K562 (cell line): ENCODE measurements around the gene PRKAR2B.
A peak's percentile ranks its signal among the peaks of the same experiment; 100 is the strongest.

Experiments
- CBX1 ChIP-seq: sonication (generic); IDR thresholded peaks from 2 replicates; pipeline ENCODE4 v1.6.1; 2016; ENCODE audit warnings: antibody characterized with exemption, low read depth, mild to moderate bottlenecking
- FOXA1 ChIP-seq: fragments of 450-650 bp; IDR thresholded peaks from 2 replicates; pipeline ENCODE4 v1.6.1; 2016; ENCODE audit warnings: mild to moderate bottlenecking, borderline replicate concordance
- HDAC2 ChIP-seq: fragments of 450-650 bp; IDR thresholded peaks from 2 replicates; pipeline ENCODE4 v1.6.1; 2016; ENCODE audit warnings: mild to moderate bottlenecking
- HNRNPUL1 ChIP-seq: fragments of 200-400 bp; formaldehyde crosslinking; IDR thresholded peaks from 2 replicates; pipeline ENCODE4 v1.6.1; 2017; ENCODE audit warnings: low read length
- MYC ChIP-seq, 2 experiments: fragments of 250-450 bp in 1 of 2; sonication (Bioruptor Pico) in 1 of 2; IDR thresholded peaks; 2 replicates each; pipeline versions ENCODE4 v1.5.1 to v1.6.1; 2012 to 2021; ENCODE audit warnings: low read depth in 2 of 2, borderline replicate concordance in 1 of 2, improper control_type of control experiment in 1 of 2, low read length in 1 of 2, mild to moderate bottlenecking in 1 of 2, moderate library complexity in 1 of 2
- NR2C2 ChIP-seq, 2 experiments: fragments of 200-800 bp in 1 of 2; sonication (Bioruptor generic) in 1 of 2; sonication (generic) in 1 of 2; formaldehyde crosslinking in 1 of 2; IDR thresholded peaks; 2 replicates each; pipeline versions ENCODE4 v1.6.1 to v1.8.0; 2016 to 2022; ENCODE audit warnings: mild to moderate bottlenecking in 1 of 2, missing compliant biosample characterization in 1 of 2, missing genetic modification characterization in 1 of 2, missing genetic modification reagents in 1 of 2
- POLR2G ChIP-seq: fragments of 200-400 bp; formaldehyde crosslinking; IDR thresholded peaks from 2 replicates; pipeline ENCODE4 v1.6.1; 2017; ENCODE audit warnings: low read depth, mild to moderate bottlenecking, antibody characterized with exemption, low read length, moderate library complexity
- SNIP1 ChIP-seq: fragments of 450-650 bp; IDR thresholded peaks from 2 replicates; pipeline ENCODE4 v1.7.1; 2017; ENCODE audit warnings: low read depth, mild to moderate bottlenecking
- ZBTB1 ChIP-seq: sonication (generic); formaldehyde crosslinking; IDR thresholded peaks from 2 replicates; pipeline ENCODE4 v1.8.1; 2023; ENCODE audit warnings: missing genetic modification reagents, low read depth, mild to moderate bottlenecking, borderline replicate concordance
- TF ChIP-seq, protein P1 (sequence below), 3 experiments: IDR thresholded peaks in 2 of 3; conservative IDR thresholded peaks in 1 of 3; 2 replicates each; pipeline ENCODE4 v1.5.1; 2011 to 2012; ENCODE audit warnings: low read length in 3 of 3, mild to moderate bottlenecking in 3 of 3, control low read depth in 2 of 3, improper control_type of control experiment in 1 of 3, inconsistent platforms in 1 of 3, low read depth in 1 of 3, mixed read lengths in 1 of 3, moderate library complexity in 1 of 3; ENCODE audit not compliant: insufficient read depth in 2 of 3
- TF ChIP-seq, protein P2 (sequence below): sonication (generic); formaldehyde crosslinking; IDR thresholded peaks from 2 replicates; pipeline ENCODE4 v1.8.1; 2022; ENCODE audit warnings: missing genetic modification reagents
- TF ChIP-seq, protein P3 (sequence below): conservative IDR thresholded peaks from 2 replicates; pipeline ENCODE4 v1.6.1; 2011; ENCODE audit warnings: low read depth, mild to moderate bottlenecking, low read length; ENCODE audit not compliant: control insufficient read depth
- TF ChIP-seq, protein P4 (sequence below): fragments of 200-800 bp; sonication (Bioruptor generic); IDR thresholded peaks from 2 replicates; pipeline ENCODE4 v1.6.1; 2017; ENCODE audit warnings: missing genetic modification characterization, missing compliant biosample characterization

DNA sequence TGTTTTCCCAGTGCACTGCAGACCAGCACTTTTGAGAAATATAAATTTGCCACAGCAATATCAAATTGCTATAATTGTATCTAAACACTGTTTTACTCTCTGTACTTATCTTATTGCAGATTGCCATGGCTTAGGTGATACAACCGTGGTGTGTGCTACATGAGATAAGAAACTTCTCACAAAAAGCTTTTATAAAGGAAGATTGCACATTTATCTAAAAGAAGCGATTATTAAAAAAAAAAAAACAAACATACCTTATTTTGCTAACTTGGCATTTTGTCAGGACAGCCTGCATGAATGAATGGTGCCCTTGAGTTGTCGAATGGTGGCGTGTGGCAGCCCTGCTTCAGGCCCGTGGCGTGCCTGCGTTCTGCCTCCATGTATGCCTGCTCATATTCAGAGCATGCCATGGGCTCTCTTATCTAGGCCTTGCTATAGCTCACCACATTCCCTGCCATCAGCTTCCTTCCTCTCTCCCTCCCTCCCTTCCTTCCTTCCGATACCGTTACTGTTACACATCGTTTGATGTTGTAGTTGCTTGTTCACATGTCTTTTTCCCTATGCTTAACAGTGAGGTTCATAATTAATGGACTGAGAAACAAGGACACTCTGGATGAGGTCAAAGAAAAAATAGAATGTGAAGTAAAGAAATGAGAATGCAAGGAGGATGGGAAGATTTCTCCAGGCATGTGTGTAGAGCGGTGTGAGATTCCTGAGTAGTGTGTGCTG lies 34.9 kb downstream of the PRKAR2B start:
- no peak for TF ChIP-seq ZBTB1 (CRISPR knock-in tag)
- TF ChIP-seq POLR2G = peak; percentile 42; the same call in 1 of the 2 replicates
- TF ChIP-seq, protein P1, sequence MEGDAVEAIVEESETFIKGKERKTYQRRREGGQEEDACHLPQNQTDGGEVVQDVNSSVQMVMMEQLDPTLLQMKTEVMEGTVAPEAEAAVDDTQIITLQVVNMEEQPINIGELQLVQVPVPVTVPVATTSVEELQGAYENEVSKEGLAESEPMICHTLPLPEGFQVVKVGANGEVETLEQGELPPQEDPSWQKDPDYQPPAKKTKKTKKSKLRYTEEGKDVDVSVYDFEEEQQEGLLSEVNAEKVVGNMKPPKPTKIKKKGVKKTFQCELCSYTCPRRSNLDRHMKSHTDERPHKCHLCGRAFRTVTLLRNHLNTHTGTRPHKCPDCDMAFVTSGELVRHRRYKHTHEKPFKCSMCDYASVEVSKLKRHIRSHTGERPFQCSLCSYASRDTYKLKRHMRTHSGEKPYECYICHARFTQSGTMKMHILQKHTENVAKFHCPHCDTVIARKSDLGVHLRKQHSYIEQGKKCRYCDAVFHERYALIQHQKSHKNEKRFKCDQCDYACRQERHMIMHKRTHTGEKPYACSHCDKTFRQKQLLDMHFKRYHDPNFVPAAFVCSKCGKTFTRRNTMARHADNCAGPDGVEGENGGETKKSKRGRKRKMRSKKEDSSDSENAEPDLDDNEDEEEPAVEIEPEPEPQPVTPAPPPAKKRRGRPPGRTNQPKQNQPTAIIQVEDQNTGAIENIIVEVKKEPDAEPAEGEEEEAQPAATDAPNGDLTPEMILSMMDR (IDR thresholded peaks at IDR 0.05 in 2 of 3, conservative IDR thresholded peaks at IDR 0.05 in 1 of 3; ENCODE audit: insufficient read depth in 2 of 3, low read depth in 1 of 3, low read length in 3 of 3) = no peak
- TF ChIP-seq, protein P2, sequence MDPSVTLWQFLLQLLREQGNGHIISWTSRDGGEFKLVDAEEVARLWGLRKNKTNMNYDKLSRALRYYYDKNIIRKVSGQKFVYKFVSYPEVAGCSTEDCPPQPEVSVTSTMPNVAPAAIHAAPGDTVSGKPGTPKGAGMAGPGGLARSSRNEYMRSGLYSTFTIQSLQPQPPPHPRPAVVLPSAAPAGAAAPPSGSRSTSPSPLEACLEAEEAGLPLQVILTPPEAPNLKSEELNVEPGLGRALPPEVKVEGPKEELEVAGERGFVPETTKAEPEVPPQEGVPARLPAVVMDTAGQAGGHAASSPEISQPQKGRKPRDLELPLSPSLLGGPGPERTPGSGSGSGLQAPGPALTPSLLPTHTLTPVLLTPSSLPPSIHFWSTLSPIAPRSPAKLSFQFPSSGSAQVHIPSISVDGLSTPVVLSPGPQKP (CRISPR knock-in tag) = no peak
- no peak for TF ChIP-seq FOXA1
- no peak; the same call in 1 of the 2 replicates for TF ChIP-seq NR2C2 (CRISPR knock-in tag; IDR thresholded peaks at IDR 0.05)
- TF ChIP-seq NR2C2 (tag; IDR thresholded peaks at IDR 0.05) = no peak
- TF ChIP-seq MYC (IDR thresholded peaks at IDR 0.05; ENCODE audit: low read depth, low read length) = peak; percentile 68
- TF ChIP-seq MYC (CRISPR knock-in tag; IDR thresholded peaks at IDR 0.05; ENCODE audit: borderline replicate concordance, low read depth) = no peak
- TF ChIP-seq HNRNPUL1 = no peak
- peak; percentile 89 for TF ChIP-seq HDAC2
- TF ChIP-seq, protein P3, sequence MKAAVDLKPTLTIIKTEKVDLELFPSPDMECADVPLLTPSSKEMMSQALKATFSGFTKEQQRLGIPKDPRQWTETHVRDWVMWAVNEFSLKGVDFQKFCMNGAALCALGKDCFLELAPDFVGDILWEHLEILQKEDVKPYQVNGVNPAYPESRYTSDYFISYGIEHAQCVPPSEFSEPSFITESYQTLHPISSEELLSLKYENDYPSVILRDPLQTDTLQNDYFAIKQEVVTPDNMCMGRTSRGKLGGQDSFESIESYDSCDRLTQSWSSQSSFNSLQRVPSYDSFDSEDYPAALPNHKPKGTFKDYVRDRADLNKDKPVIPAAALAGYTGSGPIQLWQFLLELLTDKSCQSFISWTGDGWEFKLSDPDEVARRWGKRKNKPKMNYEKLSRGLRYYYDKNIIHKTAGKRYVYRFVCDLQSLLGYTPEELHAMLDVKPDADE = no peak
- no peak for TF ChIP-seq CBX1
- no peak for TF ChIP-seq SNIP1
- TF ChIP-seq, protein P4, sequence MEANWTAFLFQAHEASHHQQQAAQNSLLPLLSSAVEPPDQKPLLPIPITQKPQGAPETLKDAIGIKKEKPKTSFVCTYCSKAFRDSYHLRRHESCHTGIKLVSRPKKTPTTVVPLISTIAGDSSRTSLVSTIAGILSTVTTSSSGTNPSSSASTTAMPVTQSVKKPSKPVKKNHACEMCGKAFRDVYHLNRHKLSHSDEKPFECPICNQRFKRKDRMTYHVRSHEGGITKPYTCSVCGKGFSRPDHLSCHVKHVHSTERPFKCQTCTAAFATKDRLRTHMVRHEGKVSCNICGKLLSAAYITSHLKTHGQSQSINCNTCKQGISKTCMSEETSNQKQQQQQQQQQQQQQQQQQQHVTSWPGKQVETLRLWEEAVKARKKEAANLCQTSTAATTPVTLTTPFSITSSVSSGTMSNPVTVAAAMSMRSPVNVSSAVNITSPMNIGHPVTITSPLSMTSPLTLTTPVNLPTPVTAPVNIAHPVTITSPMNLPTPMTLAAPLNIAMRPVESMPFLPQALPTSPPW (CRISPR knock-in tag) = peak; percentile 56
